Measurements from ENCODE around the gene FILIP1.

FILIP1 gene

DNA sequence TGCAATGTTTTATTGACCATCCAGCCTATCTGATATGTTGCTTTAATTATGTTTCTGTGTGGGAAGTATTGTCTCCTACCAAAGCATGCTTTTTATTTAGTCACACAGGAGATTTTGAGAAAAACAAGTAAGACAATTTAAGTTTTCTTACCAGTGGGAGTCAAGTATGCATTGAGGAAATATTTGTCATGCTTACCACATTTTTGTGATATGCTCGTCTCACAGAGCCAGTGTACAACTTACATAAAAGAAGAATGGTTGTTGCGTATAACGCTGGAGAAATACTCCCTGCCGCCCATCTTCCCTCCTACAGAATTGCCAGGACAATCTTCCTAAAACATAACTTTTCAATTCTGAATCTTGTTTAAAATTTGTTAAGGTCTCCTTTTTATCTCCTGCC, 37.1 kb upstream of the FILIP1 start:
- no peak for DNase-seq (ENCODE audit: low spot score)
- in situ Hi-C loops (cut with MboI; ENCODE audit: low pct_unique_long_range_greater_than_20kb, low sequenced_read_pairs, unreplicated experiment), result loop anchor here (25.0 kb wide), 1 partner anchor 243 kb away; the partner anchor contains the start of gene TMEM30A
- TF ChIP-seq, protein P1, sequence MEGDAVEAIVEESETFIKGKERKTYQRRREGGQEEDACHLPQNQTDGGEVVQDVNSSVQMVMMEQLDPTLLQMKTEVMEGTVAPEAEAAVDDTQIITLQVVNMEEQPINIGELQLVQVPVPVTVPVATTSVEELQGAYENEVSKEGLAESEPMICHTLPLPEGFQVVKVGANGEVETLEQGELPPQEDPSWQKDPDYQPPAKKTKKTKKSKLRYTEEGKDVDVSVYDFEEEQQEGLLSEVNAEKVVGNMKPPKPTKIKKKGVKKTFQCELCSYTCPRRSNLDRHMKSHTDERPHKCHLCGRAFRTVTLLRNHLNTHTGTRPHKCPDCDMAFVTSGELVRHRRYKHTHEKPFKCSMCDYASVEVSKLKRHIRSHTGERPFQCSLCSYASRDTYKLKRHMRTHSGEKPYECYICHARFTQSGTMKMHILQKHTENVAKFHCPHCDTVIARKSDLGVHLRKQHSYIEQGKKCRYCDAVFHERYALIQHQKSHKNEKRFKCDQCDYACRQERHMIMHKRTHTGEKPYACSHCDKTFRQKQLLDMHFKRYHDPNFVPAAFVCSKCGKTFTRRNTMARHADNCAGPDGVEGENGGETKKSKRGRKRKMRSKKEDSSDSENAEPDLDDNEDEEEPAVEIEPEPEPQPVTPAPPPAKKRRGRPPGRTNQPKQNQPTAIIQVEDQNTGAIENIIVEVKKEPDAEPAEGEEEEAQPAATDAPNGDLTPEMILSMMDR (IDR thresholded peaks at IDR 0.05; ENCODE audit: extremely low read depth, insufficient read depth, missing control alignments), result no peak

DNA sequence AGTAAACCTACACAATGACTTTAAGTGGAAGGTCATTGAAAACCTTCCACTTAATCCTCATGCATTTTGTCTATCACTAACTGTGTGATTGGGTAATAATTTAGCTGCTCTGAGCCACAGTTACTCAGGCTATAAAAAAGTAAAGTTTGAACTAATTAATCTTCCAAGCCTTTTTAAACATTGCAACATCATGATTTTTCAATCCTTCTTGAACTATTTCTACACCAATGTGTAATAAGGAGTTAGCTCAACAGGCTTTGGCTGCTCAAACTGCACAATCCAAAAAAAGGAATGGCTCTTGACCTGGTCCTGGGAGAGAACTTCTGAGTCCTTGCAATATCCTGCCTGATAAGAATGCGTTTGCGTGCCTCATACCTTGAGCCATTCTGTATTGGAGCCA, 34.8 kb upstream of the FILIP1 start:
- in situ Hi-C loops (cut with MboI; ENCODE audit: low pct_unique_long_range_greater_than_20kb, low sequenced_read_pairs, unreplicated experiment), result loop anchor here (25.0 kb wide), 1 partner anchor 241 kb away; the partner anchor contains the start of gene TMEM30A
- DNase-seq (ENCODE audit: low spot score), result no peak
- TF ChIP-seq, protein P1 (IDR thresholded peaks at IDR 0.05; ENCODE audit: extremely low read depth, insufficient read depth, missing control alignments), result no peak

DNA sequence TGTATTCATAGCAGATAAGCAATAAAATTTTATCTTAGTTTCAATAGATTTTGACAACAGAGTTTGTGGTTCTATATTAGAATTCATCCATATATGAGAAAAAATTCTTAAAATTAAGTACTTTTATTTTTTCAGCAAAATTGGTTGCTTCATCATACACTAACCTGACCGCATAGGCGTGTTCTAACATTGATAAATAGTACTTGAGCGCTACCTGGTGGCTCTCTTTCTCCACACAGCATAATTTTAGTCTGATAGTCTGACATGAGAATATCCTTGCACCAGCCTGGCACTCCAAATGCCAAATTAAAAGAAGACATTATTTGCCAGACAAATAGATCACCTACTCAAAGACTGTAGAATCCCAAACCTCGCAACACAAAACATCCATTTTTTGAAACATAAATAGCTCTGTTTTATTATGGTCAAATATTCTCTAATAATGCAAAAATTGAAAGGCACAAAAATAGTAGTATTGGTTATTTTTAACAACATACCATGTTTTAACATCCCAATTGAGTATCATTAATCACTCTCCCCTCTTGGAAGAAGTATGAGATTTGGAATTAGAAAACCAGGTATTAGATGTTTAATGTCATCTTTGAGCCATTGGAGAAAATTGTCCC, 33.0 kb upstream of the FILIP1 start:
- TF ChIP-seq, protein P1 (IDR thresholded peaks at IDR 0.05; ENCODE audit: extremely low read depth, insufficient read depth, missing control alignments), result peak; percentile 68
- in situ Hi-C loops (cut with MboI; ENCODE audit: low pct_unique_long_range_greater_than_20kb, low sequenced_read_pairs, unreplicated experiment), result loop anchor here (25.0 kb wide), 1 partner anchor 239 kb away; the partner anchor contains the start of gene TMEM30A
- DNase-seq (ENCODE audit: low spot score), result peak; percentile 27

DNA sequence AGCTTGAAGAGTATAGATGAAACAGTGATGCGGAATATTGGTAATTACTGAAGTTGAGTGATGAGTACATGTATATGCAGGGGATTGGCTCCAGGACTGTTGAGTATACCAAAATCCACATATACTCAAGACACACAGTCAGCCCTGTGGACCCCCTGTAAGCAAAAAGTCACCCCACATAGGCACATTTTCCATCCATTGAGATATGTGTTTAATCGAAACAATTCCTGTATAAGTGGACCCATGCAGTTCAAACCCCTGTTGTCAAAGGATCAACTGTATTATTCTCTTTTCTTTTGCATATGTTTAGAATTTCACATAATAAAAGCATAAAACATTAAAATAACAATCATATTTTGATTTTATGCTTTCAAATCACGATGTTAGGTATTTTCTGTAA, 32.1 kb upstream of the FILIP1 start:
- TF ChIP-seq, protein P1 (IDR thresholded peaks at IDR 0.05; ENCODE audit: extremely low read depth, insufficient read depth, missing control alignments), result no peak
- no peak for DNase-seq (ENCODE audit: low spot score)
- in situ Hi-C loops (cut with MboI; ENCODE audit: low pct_unique_long_range_greater_than_20kb, low sequenced_read_pairs, unreplicated experiment), result loop anchor here (25.0 kb wide), 1 partner anchor 238 kb away; the partner anchor contains the start of gene TMEM30A

DNA sequence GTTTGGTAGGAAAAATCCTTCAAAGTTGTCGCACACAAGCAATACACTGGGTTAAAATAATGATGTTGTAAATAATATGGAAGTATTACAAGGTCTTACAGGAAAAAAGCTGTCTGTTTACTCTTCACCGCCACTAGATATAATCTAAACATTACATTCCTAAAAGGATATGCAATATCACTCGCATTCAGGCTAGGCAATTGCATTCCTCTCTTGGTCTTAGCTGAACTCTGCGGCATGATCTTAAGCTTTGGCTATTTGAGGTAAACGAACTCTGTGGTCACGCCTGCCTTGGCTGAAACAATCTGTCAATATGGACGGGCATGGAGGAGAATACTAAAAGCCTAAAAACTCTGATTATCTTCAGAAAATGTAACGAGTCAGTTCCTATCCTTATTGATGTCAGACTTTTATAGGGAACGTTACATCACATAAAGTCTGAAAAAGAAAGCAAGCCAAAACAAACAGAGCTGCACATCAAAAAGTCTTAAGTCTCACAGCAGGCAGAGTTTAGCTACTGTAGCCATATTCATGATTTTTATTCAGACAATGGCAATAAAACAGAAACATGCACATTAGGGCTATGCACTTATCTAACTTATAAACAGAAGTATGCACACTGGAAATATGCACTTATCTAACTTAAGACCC, 30.8 kb upstream of the FILIP1 start:
- in situ Hi-C loops (cut with MboI; ENCODE audit: low pct_unique_long_range_greater_than_20kb, low sequenced_read_pairs, unreplicated experiment), result no loop called here
- DNase-seq (ENCODE audit: low spot score), result no peak
- TF ChIP-seq, protein P1 (IDR thresholded peaks at IDR 0.05; ENCODE audit: extremely low read depth, insufficient read depth, missing control alignments), result no peak

DNA sequence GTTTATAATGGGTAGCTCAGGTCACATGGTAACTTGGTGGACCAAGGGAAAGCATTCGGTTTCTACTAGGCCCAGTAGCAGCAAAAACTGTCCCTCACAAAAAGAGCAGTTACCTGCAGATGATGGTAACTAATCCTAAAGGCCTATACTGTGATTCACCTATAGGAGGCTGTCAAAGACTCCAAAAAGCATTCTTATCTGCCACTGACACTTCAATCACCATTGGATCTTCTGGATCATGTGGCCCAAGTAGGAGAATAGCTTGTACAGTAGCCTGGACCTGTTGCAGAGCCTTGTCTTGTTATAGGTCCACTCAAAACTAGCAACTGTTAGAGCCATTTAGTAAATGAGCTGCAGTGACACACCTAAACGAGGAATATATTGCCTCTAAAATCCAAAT, 23.2 kb upstream of the FILIP1 start:
- in situ Hi-C loops (cut with MboI; ENCODE audit: low pct_unique_long_range_greater_than_20kb, low sequenced_read_pairs, unreplicated experiment), result no loop called here
- DNase-seq (ENCODE audit: low spot score), result no peak
- TF ChIP-seq, protein P1 (IDR thresholded peaks at IDR 0.05; ENCODE audit: extremely low read depth, insufficient read depth, missing control alignments), result no peak
